ENCODE data around the gene CKAP5. TPM values are rescaled to one million over a fixed set of nuclear protein-coding genes. Genes with fewer than 3 reads are reported as not detected.

The CKAP5 gene
- total RNA-seq, 4 donors from 2014 or later = 39.8 to 46.9 (median 43.4) TPM

- Histone ChIP-seq H3K4me1 (peaks cover 0 to 61% (median 43%) of the 10 kb centered on the region in 3 donors), H3K36me3 (peaks cover 0 to 52% of the 10 kb centered on the region in 2 donors), H3K27ac (peak overlapping the region; percentile 71 to 93 (median 88)), H3K4me3 (peak overlapping the region; percentile 74 to 96), H3K9me3 (no peaks in the 10 kb centered on the region), H3K27me3 (no peaks in the 10 kb centered on the region)
- TF ChIP-seq, protein P1, sequence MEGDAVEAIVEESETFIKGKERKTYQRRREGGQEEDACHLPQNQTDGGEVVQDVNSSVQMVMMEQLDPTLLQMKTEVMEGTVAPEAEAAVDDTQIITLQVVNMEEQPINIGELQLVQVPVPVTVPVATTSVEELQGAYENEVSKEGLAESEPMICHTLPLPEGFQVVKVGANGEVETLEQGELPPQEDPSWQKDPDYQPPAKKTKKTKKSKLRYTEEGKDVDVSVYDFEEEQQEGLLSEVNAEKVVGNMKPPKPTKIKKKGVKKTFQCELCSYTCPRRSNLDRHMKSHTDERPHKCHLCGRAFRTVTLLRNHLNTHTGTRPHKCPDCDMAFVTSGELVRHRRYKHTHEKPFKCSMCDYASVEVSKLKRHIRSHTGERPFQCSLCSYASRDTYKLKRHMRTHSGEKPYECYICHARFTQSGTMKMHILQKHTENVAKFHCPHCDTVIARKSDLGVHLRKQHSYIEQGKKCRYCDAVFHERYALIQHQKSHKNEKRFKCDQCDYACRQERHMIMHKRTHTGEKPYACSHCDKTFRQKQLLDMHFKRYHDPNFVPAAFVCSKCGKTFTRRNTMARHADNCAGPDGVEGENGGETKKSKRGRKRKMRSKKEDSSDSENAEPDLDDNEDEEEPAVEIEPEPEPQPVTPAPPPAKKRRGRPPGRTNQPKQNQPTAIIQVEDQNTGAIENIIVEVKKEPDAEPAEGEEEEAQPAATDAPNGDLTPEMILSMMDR (IDR thresholded peaks at IDR 0.05) = no peak
- no peak for TF ChIP-seq POLR2A (IDR thresholded peaks at IDR 0.05)
- no peak for TF ChIP-seq EP300 (IDR thresholded peaks at IDR 0.05)
- TF ChIP-seq POLR2AphosphoS5 (IDR thresholded peaks at IDR 0.05) = no peak
- 0% methylated on average over 3 of the region's 29 CpGs; no CpG with 5 or more reads in 1 of the 2 donors for WGBS, 2 donors (ENCODE audit: low coverage in 1 of 2)
- ATAC-seq = no peak
Observed at GRCh38 chr11:46701078-46701654, 144.9 kb downstream of the CKAP5 start.

GRCh38 chr11:46700241-46701077, 145.6 kb downstream of the CKAP5 start, which contains the start of the genes ARHGAP1 and ZNF408:
TSS of gene ARHGAP1 (minus strand) at chr11:46700619. CDS start at chr11:46696107, 4,512 bp downstream.
TSS of gene ZNF408 (plus strand) at chr11:46701031. CDS start at chr11:46701048, 17 bp downstream.
- peak; percentile 98 for ATAC-seq
- Histone ChIP-seq H3K36me3 (peaks cover 0 to 52% of the 10 kb centered on the region in 2 donors), H3K4me3 (peak within 1 kb of the TSS; percentile 74 to 96), H3K27ac (peak within 1 kb of the TSS; percentile 71 to 93 (median 88)), H3K27me3 (no peaks in the 10 kb centered on the region), H3K9me3 (no peaks in the 10 kb centered on the region), H3K4me1 (peaks cover 0 to 68% (median 46%) of the 10 kb centered on the region in 3 donors)
- 0 to 1% methylated on average over 5 to 29 of the region's 44 CpGs for WGBS, 2 donors (ENCODE audit: low coverage in 1 of 2)
- TF ChIP-seq, protein P1 (IDR thresholded peaks at IDR 0.05) = peak in 1 of 4 experiments; percentile 7
- TF ChIP-seq POLR2AphosphoS5 (IDR thresholded peaks at IDR 0.05) (peak; percentile 85), EP300 (IDR thresholded peaks at IDR 0.05) (no peak), POLR2A (IDR thresholded peaks at IDR 0.05) (peak; percentile 69 to 74)

DNA sequence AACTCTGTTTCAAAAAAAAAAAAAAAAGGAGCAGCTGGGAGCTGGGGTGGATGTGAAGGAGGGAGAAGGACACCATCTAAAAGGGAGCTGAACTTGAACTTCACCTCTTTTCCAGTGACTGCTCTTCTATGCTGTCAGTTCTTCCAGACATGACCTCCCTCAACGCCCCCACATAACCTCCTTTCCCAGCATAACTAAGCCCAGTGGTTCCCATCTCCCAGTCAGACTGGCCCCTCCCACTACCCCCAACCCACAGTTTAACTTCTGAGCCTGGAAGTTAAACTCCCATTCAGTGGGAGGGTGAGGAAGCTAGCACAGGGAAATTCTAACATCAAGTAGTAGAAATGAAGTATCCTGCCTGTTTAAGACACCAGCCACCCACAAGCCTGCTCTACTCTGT, 147.5 kb downstream of the CKAP5 start:
- ATAC-seq = no peak
- 80 to 100% methylated on average over 1 of the region's 1 CpG for WGBS, 2 donors (ENCODE audit: low coverage in 1 of 2)
- TF ChIP-seq EP300 (IDR thresholded peaks at IDR 0.05) (no peak), POLR2A (IDR thresholded peaks at IDR 0.05) (no peak)
- H3K9me3 ChIP-seq = no peaks in the 10 kb centered on the region
- peaks cover 0 to 52% of the 10 kb centered on the region in 2 donors for H3K36me3 ChIP-seq
- peak overlapping the region in 2 of 4 donors; percentile 53 to 55 for H3K27ac ChIP-seq
- H3K27me3 ChIP-seq = no peaks in the 10 kb centered on the region
- H3K4me1 ChIP-seq = peaks cover 0 to 86% (median 53%) of the 10 kb centered on the region in 3 donors
- H3K4me3 ChIP-seq = peak overlapping the region in 1 of 2 donors; percentile 13

DNA sequence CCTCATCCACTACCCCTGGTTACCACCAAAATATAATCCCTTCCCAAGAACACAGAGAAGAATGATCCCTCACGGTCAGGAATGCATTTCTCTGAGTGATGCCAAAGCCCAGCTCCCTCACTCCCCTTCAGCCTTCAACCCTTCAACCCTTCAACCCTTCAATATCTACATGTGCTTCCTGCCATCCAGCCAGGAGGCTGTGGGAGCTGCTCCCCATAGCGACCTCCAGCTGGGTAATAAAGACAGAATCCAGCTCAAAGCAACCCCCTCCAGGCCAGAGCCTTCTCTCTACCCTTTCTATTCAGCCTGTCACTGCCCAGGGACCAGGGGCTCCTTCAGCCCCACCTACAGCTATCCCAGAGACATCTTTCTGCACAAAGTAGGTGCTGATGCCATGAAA, 148.4 kb downstream of the CKAP5 start:
- ATAC-seq = no peak
- peak overlapping the region in 1 of 2 donors; percentile 13 for H3K4me3 ChIP-seq
- peak overlapping the region in 3 of 4 donors; percentile 53 to 59 (median 55) for H3K27ac ChIP-seq
- no peaks in the 10 kb centered on the region for H3K27me3 ChIP-seq
- WGBS, 2 donors (ENCODE audit: low coverage in 1 of 2) = 0 to 20% methylated on average over 1 of the region's 2 CpGs
- H3K9me3 ChIP-seq = no peaks in the 10 kb centered on the region
- no peak for TF ChIP-seq POLR2A (IDR thresholded peaks at IDR 0.05)
- no peak for TF ChIP-seq POLR2AphosphoS5 (IDR thresholded peaks at IDR 0.05)
- TF ChIP-seq, protein P1 (IDR thresholded peaks at IDR 0.05) = no peak
- H3K4me1 ChIP-seq = peaks cover 0 to 79% (median 53%) of the 10 kb centered on the region in 3 donors
- H3K36me3 ChIP-seq = peaks cover 0 to 52% of the 10 kb centered on the region in 2 donors

- WGBS, 2 donors (ENCODE audit: low coverage in 1 of 2) = 45 to 50% methylated on average over 2 to 3 of the region's 3 CpGs
- TF ChIP-seq EP300 (IDR thresholded peaks at IDR 0.05) (no peak), POLR2A (IDR thresholded peaks at IDR 0.05) (no peak), POLR2AphosphoS5 (IDR thresholded peaks at IDR 0.05) (no peak)
- TF ChIP-seq, protein P1 (IDR thresholded peaks at IDR 0.05) = no peak
- no peaks in the 10 kb centered on the region for H3K27me3 ChIP-seq
- ATAC-seq = no peak
- peaks cover 0 to 75% (median 52%) of the 10 kb centered on the region in 3 donors for H3K4me1 ChIP-seq
- H3K27ac ChIP-seq = peak overlapping the region in 3 of 4 donors; percentile 53 to 59 (median 55)
- H3K4me3 ChIP-seq = peak overlapping the region in 1 of 2 donors; percentile 10
- H3K36me3 ChIP-seq = peaks cover 0 to 52% of the 10 kb centered on the region in 2 donors
- no peaks in the 10 kb centered on the region for H3K9me3 ChIP-seq
Observed at GRCh38 chr11:46697303-46697702, 148.8 kb downstream of the CKAP5 start.

Data from gastroesophageal sphincter (tissue), 4 donors.